ACC112 (cell line): Measurements from ENCODE around the gene FAM241A.
"Not testable (repeated sequence)": the region's sequence is repeated elsewhere in the genome, so short reads cannot be mapped to it uniquely, and the experiment has no call there.

Source experiments
- H2AFZ ChIP-seq: fragments of 200-600 bp; sonication (generic); one replicate; pipeline ENCODE4 v1.6.0; 2017; ENCODE audit warnings: antibody characterized with exemption, low read length; ENCODE audit not compliant: unreplicated experiment
- H3K27ac ChIP-seq: fragments of 200-600 bp; sonication (generic); 2 replicates; pipeline ENCODE4 v1.5.1; 2014; ENCODE audit warnings: low read depth, mild to moderate bottlenecking, antibody characterized with exemption, low read length, moderate library complexity
- H3K27me3 ChIP-seq: fragments of 200-600 bp; sonication (generic); 2 replicates; pipeline ENCODE4 v1.6.1; 2014; ENCODE audit warnings: mild to moderate bottlenecking, antibody characterized with exemption, low read length, moderate library complexity, mixed read lengths; ENCODE audit not compliant: insufficient read depth
- H3K36me3 ChIP-seq: fragments of 200-600 bp; sonication (generic); 2 replicates; pipeline ENCODE4 v1.6.1; 2016; ENCODE audit warnings: mild to moderate bottlenecking, antibody characterized with exemption, low read length, moderate library complexity, mixed read lengths; ENCODE audit not compliant: insufficient read depth
- H3K4me1 ChIP-seq: fragments of 200-600 bp; sonication (generic); one replicate; pipeline ENCODE4 v1.6.1; 2016; ENCODE audit warnings: low read length, mixed read lengths; ENCODE audit not compliant: insufficient read depth, unreplicated experiment, control insufficient read depth
- H3K4me3 ChIP-seq: fragments of 200-600 bp; sonication (generic); 2 replicates; pipeline ENCODE4 v1.5.1; 2014; ENCODE audit warnings: mild to moderate bottlenecking, low read depth, low read length
- H3K79me2 ChIP-seq: fragments of 200-600 bp; sonication (generic); one replicate; pipeline ENCODE4 v1.6.0; 2016; ENCODE audit warnings: low read length; ENCODE audit not compliant: control insufficient read depth, unreplicated experiment, insufficient read depth

Gene FAM241A

DNA sequence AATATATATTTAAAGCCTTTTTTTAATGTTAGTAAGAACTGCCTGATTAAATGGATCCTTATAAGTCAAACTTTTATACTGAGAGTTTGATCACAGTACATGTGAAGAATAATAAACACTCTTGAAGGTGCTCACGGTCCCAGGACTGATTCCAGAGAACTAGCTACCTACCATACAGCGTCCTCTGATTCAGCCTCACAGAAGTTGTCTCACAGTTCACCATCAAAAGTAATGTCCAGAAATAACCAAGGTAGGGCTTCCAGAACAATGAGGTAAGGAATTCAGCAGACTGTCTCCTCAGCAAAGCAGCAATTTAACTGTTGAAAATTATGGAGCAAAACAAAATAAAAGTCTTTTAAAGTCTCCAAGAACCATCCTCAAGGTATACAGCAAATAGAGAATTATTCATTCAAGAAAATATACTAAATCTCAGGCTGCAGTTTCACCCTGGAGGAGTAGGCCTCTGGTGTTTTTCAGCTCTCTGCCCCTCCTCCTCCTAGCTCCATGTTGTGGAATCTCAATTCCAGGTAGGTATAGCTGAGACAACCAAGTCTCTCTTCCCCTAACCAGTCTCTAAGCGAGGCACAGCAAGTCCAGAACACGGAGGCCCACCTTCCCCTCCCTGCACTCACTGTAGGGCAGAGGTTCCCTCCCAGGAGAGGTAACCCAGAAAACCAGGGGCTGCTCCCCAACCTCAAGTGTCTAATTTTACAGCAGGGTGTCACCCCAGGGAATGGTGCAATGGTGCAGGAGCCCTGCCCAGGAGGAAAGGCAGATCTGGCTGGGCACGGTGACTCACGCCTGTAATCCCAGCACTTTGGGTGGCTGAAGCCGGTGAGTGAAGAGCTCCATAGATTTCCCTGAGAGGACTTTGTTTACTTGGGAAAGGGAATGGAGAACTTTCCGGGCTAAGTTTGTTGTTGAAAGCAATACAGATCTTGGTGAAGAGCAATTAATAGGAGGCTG lies 28.6 kb downstream of the FAM241A start:
- no peak overlapping the region for H3K4me3 ChIP-seq
- H3K27me3 ChIP-seq = no peaks in the 10 kb centered on the region
- no peaks in the 10 kb centered on the region for H3K79me2 ChIP-seq
- no peak overlapping the region for H3K27ac ChIP-seq
- no peak overlapping the region for H2AFZ ChIP-seq
- H3K36me3 ChIP-seq = no peaks in the 10 kb centered on the region
- peaks cover 34% of the 10 kb centered on the region for H3K4me1 ChIP-seq

DNA sequence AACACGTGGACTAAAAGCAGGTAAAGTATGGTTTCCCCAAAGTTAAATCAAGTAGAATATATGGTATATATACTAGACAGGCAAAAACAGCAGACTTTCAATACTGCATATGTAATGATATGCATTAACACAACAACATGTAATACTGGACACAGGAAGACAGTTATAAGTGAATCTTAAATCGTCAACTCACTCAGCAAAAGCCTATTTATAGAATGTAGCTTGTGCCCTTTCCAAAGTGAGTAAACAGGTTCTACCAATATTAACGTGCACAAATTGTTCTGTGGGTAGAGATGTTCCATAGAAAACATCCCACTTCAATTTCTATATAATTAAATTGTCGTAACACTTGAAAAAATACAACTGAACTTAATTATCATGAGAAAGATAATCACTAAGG lies 30.6 kb downstream of the FAM241A start:
- Histone ChIP-seq H2AFZ (no peak overlapping the region), H3K4me1 (peaks cover 18% of the 10 kb centered on the region), H3K4me3 (no peak overlapping the region), H3K36me3 (no peaks in the 10 kb centered on the region), H3K27me3 (no peaks in the 10 kb centered on the region), H3K79me2 (no peaks in the 10 kb centered on the region), H3K27ac (no peak overlapping the region)

DNA sequence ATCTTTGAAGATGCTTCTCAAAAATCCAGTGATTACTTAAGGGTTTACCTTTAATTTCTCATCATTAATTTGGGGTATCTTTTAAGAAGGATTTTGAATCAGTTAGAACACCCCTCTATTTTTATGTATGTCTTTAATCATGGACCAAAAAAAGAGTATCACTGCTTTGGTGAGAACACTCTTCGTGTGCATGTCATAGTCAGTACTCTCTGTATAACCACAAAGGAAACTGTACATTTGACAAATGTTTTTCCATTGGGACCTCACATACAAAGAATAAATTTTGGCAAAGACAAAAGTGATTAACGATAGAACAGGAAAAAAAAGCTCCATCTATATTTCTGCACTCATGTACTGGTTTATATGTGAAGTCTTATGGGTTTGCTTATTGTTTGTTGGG lies 31.3 kb downstream of the FAM241A start:
- H3K4me3 ChIP-seq = no peak overlapping the region
- H3K27ac ChIP-seq = no peak overlapping the region
- H3K36me3 ChIP-seq = no peaks in the 10 kb centered on the region
- peaks cover 13% of the 10 kb centered on the region for H3K4me1 ChIP-seq
- no peaks in the 10 kb centered on the region for H3K79me2 ChIP-seq
- H3K27me3 ChIP-seq = no peaks in the 10 kb centered on the region
- H2AFZ ChIP-seq = no peak overlapping the region

DNA sequence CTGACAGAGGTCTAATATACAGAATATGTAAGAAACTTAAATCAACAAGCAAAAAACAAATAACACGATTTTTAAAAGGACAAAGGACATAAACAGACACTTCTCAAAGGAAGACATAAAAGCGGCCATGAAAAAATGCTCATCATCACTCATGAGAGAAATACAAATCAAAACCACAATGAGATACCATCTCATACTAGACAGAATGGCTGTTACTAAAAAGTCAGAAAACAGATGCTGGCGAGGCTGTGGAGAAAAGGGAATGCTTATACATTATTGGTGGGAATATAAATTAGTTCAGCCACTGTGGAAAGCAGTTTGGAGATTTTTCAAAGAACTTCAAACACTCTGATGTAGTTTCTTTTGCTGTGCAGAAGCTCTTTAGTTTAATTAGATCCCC lies 33.5 kb downstream of the FAM241A start:
- H3K79me2 ChIP-seq, H3K4me1 ChIP-seq, H3K27ac ChIP-seq, H3K4me3 ChIP-seq, H2AFZ ChIP-seq, H3K36me3 ChIP-seq, H3K27me3 ChIP-seq: not testable (repeated sequence)

DNA sequence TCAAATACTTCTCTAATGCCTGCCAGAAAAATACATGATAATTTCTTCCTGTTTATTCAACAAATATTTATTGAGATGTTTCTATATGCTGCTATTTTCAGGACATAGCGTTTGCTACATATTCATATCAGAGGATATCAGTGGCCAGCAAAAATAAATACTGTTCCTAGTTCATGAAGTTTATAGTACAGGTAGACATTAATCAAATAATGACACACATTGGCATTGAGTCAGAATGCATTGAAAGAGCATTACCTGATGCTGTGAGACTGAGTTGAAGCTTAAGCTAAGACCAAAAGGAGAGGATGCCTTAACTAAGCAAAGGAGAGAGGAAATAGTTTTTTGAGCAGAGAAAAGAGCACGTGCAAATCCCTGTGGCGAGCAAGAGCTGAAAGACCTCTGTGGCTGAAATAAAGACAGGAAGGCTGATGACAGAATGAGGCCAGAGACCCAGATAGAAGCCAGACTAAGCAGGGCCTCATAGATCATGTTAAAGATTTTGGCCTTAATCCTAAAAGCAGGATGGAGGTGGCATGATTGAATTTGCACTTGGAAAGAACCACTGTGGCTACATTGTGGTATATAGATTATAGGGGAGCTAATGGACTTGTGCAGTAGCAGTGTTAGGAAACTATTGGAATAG lies 36.2 kb downstream of the FAM241A start:
- no peaks in the 10 kb centered on the region for H3K36me3 ChIP-seq
- no peak overlapping the region for H3K27ac ChIP-seq
- H3K4me1 ChIP-seq = no peaks in the 10 kb centered on the region
- no peaks in the 10 kb centered on the region for H3K27me3 ChIP-seq
- H2AFZ ChIP-seq = no peak overlapping the region
- no peak overlapping the region for H3K4me3 ChIP-seq
- no peaks in the 10 kb centered on the region for H3K79me2 ChIP-seq

DNA sequence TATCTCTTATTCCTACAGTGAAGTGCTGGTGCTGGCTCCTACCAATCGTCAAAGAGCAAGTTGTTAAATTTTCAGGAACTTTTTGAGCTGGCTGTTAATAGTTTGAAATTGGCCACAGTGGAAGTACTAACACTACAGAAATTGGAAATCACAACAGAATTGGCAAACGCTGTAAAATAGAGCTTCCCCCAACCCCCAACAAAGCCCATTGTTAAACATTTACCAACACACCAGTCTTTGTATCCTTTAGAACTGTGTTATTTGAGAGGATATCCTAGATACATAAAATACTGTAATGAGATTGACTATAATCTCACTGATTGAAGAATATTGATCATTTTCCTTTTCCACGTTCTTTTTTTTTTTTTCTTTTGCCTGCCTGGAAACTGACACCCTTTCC lies 37.4 kb downstream of the FAM241A start:
- Histone ChIP-seq H3K4me1 (no peaks in the 10 kb centered on the region), H3K36me3 (no peaks in the 10 kb centered on the region), H3K4me3 (no peak overlapping the region), H3K27me3 (no peaks in the 10 kb centered on the region), H3K27ac (no peak overlapping the region), H3K79me2 (no peaks in the 10 kb centered on the region), H2AFZ (no peak overlapping the region)

DNA sequence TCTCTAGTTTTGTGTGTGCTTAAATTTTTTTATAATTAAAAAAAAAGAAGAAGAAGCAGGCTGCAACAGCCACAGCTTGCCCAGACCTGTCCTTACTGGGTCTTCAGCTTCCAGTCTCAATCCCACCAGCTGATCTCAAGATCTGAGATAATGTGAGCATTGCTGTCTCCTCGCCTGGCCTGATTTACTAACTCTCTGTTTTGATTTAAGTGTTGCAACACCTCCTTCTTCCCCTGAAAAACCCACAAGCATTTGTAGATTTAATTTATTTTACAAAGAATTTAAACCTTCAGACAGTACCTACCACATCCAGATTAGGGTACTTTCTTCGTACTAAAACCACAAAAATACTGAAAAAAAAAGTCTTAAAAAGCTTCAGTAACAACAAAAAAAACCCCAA lies 38.0 kb downstream of the FAM241A start:
- Histone ChIP-seq H3K27ac (no peak overlapping the region), H3K4me1 (no peaks in the 10 kb centered on the region), H3K79me2 (no peaks in the 10 kb centered on the region), H2AFZ (no peak overlapping the region), H3K36me3 (no peaks in the 10 kb centered on the region), H3K27me3 (no peaks in the 10 kb centered on the region), H3K4me3 (no peak overlapping the region)

DNA sequence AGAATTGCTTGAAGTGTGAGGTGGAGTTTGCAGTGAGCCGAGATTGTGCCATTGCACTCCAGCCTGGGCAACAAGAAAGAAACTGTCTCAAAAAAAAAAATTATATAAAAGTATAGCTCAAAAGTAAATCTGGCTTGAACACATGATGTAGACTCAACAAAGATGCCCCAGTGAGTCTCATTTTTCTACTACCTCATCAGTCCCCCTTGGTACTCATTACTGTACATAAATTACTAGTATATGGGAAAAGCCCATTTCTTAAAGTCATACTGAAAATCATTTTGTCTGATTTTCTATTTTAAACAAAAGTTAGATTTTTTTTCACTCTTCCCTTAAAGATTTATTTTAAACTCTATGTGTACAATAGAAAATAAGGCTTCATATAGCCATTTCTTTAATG lies 39.2 kb downstream of the FAM241A start:
- Histone ChIP-seq H3K27me3 (no peaks in the 10 kb centered on the region), H3K27ac (no peak overlapping the region), H2AFZ (no peak overlapping the region), H3K4me1 (no peaks in the 10 kb centered on the region), H3K4me3 (no peak overlapping the region), H3K79me2 (no peaks in the 10 kb centered on the region), H3K36me3 (no peaks in the 10 kb centered on the region)

DNA sequence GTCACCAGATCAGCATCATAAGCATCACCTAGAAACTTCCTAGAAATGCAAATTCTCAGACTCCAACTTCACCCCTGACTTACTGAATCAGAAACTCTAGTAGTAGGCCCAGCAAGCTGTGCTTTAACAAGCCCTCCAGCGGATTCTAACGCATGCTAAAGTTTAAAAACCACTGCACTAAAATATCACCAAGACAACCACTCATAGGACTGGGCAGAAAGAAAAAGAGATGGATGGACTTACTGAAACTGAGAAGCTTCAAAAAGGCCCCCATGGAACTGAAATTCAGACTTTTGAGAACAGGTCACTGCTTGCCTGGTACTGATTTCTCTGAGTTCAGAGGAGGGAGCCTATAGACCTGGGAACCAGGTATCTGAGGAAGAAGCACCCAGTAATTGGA lies 40.1 kb downstream of the FAM241A start:
- H2AFZ ChIP-seq = no peak overlapping the region
- H3K27me3 ChIP-seq = no peaks in the 10 kb centered on the region
- H3K79me2 ChIP-seq = no peaks in the 10 kb centered on the region
- H3K4me1 ChIP-seq = no peaks in the 10 kb centered on the region
- no peak overlapping the region for H3K4me3 ChIP-seq
- H3K36me3 ChIP-seq = no peaks in the 10 kb centered on the region
- no peak overlapping the region for H3K27ac ChIP-seq

DNA sequence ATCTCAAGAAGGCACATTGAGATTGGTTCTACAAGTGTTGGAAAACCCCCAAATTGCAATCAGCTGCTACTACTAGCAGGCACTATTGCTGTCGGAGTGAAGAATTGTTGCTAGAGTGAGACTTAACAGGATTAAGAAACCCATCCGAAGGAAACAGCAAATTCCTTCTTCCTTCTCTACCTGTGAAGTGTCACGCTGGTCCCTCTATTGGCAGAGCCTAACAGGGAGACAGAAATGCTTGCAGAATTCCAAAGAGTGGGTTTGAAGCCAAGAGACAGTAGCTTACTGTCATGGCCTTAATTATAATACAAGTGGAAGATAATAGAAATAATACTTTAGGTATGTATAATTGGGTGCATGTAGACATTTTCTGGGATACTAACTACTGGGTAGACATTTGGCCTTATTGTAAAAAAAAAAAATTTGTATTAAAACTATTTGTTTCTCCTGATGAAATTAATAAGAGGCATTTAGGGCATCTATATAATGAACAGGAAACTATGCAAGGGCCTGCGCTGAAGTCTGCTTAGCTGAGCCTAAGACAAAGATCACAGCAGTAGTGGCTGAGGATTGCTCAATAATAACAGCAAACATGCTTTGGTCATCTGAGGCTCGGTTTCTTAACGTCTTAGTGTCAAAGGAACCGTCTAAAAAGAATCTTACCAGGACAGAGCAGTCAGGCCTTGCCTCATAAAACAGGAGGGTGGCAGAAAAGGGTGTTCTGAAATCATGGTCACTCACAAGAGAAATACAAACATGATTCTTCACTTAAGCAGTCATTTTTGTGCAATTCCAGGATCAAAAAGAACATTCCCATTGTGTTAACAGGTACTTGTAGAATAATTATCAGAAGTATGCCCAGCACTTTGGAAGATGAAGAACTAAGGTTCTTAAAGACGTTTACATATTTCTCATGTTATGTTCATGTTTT lies 40.8 kb downstream of the FAM241A start:
- Histone ChIP-seq H2AFZ (no peak overlapping the region), H3K27me3 (no peaks in the 10 kb centered on the region), H3K79me2 (no peaks in the 10 kb centered on the region), H3K4me3 (no peak overlapping the region), H3K36me3 (no peaks in the 10 kb centered on the region), H3K27ac (no peak overlapping the region), H3K4me1 (no peaks in the 10 kb centered on the region)
